NCI-H2107 treated with DMSO at 0.1 percent for 48 hours (cell line): ENCODE data around the gene DNAJC21.

Experiments
- DNase-seq: peaks from one replicate; lab custom pipeline; 2025; ENCODE audit not compliant: unreplicated experiment; lab: John Stamatoyannopoulos, UW

The DNAJC21 gene

DNA sequence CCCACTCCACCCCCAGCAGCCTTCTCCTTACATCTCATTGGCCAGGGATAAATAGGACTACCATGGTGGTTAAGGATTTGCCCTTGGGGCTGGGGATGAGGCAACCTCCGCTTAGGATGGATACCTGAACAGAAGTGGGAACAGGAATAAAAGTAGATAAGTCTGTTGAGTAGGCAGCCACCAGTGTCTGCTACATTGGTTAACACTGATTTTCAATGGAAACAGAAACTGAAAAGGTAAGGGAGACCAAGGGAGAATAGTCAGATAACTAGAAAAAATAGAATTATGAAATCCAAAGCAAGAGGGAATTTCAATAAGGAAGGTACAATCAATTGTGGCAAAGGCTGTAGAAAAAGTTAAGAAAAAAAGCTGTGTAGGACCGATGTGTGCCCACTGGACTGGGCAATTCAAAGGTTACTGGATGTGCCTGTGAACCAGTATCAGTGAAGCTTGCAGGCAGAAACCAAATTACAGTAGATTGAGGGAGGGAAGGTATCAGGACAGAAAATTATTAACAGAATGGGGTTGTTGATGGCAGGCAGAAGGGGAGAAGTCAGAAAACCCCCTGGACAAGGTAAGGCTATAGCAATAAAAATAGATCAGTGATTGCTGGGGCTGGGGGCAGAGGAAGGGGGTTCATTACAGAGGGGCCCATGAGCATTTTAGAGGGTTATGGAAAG lies 48.7 kb downstream of the DNAJC21 start:
- no peak for DNase-seq

DNA sequence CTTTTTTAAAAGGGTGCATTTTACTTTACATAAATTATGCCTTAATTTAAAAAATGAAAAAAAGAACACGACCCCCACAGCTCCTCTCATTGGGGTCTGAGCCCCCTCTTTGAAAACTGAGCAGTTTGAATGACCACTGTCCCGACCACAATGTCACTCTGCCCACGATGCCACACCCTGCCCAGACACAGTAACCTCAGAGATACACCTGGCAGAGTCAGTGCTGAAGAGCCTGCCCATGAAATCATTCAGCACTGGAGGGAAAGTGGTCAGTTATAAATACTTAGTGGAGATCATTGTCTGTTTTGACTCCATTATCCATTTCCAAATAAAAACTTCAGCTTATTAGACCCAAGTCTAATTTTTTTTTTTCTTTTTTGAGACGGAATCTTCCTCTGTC lies 49.3 kb downstream of the DNAJC21 start:
- no peak for DNase-seq

DNA sequence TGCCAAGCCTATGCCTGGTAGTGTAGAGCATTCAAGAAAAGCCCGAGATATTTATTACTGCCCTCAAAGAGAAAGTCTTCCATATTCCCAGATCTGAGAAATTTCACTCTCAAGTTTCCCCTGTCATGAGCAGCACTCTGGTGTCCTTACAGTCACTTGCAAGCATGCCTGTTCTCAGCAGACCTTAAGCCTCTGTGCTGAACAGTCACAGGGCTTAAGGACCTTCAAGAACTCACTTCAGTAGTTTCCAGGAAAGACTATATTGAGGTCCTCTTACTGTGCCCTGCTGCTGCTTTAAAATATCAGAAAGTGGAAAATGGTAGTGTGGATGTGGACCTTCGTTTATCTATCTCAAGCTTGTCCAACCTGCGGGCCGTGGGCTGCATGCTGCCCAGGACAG lies 53.5 kb downstream of the DNAJC21 start:
- no peak for DNase-seq

DNA sequence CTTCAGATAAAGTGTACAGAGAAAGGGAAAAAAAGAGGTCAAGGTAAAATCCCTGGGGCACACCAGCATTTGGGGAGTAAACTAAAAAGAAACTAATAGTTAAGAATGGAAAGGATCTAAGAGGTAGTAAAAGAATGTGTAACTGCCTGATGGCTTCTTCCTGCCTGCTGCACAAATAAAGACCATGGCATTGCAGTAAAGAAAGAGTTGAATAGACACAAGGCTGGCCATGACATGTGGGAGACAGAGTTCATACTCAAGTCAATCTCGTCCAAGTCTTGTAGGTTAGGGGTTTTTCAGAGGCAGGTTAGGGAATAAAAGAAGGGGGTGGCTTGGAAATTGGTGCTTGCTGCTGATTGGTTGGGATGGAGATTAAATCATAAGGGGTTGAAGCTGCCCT lies 57.6 kb downstream of the DNAJC21 start:
- DNase-seq, result no peak

DNA sequence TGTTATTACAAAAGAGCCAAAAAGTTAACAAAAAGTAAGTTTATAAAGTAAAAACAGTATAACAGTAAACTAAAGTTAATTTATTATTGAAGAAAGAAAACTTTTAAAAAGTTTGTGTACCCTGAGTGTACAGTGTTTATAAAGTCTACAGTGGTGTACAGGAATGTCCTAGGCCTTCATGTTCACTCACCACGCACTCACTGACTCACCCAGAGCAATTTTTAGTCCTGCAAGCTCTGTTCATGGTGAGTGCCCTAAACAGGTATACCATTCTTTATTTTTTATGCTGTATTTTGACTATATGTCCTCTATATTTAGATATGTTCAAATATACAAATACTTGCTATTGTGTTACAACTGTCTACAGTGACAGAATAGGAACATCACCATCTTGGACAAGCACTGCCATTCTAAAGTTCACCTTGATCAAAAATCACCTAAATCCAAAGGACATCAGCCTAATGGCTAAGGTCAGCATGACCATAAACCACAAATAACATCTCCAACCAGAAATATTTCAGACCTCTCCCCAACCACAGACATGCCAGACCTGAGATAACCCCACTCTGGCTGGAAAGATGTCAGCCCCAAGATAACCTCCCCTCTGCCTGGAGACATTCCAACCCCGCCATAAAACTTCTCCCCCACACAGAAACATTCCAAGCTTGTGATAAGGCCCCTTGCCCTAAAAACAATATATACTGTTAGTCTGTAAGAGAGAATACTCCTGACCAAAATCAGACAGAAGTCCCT lies 62.3 kb downstream of the DNAJC21 start:
- DNase-seq, result no peak

DNA sequence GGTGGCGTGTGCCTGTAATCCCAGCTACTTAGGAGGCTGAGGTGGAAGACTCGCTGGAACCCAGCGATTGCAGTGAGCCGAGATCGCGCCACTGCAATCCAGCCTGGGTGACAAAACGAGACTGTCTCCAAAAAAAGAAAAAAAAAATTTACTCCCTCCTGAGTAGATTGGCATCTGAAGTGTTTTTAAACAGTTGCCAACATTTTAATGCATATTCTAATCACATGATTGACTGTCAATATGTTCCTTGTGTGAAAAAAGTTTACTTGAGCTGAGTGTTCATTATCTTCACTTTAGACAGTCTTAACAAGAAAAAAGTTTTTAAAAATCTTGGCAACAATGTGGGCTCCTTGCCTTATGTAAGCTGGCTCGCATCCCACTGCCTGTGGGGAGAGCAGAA lies 64.6 kb downstream of the DNAJC21 start:
- DNase-seq, result no peak

DNA sequence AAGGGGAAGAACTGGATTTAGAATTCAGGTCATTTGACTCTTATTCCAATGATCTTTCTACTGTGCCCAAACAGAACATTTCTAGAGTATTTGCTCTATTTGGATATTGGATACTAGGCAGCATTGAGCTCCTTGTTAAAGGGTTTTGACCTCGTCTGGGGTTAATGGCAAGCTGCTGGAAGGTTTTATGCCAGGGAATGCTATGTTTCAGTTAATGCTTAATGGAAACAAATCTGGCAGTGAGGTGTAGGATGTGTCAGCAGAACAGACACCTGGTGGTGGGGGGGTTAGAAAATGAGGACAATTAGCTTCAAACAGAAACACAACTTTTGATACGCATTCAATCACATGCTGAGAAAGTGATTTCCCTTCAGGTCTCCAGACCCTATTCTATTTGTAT lies 66.9 kb downstream of the DNAJC21 start:
- no peak for DNase-seq

DNA sequence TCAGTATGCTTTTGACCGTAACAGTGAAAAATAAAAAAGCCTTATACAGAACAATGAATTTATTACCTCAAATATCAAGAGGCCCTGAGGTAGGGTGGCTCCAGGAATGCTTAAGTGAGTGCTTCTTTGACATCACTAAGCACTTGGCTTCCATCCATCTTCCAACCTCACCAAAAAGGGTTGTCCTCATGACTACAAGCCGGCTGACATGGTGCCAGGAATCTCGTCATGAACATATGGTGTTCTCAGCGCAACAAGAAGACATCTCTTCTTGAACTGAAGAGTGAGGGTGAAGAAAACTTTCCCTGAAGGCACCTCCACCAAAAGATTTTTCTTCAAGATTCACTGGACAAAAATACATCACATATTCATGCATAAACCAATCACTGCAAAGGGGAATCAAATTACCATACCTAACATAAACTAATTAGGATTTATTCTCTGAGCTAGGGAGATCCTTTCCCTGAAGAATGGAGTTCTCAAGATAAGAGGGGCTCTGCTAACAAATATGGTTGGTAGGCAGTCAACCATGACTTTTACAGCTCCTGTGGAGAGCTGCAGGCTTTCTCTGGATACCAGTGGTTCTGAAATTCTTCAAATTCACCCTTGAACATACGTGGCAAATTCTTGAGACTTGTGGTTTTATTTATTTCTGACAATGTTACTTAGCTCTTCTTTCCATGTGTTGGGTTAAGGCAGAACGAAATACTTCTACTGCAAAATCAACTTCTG lies 68.9 kb downstream of the DNAJC21 start:
- DNase-seq, result no peak

DNA sequence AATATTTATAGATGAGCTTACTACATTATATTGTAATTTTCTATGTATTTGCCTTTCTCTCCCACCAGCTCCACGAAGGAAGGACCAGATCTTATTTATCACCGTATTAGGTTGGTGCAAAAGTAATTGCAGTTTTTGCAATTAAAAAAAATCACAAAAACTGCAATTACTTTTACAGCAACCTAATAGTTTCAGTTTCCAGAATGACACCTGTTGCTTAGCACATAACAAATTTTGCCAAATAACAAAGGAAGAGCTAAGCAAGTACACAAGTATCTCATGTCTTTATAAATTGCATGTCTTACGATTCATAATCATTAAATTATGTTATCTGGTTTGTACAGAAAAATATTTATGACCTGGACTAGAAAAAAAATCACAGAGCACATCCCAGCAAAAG lies 72.5 kb downstream of the DNAJC21 start:
- DNase-seq, result no peak

DNA sequence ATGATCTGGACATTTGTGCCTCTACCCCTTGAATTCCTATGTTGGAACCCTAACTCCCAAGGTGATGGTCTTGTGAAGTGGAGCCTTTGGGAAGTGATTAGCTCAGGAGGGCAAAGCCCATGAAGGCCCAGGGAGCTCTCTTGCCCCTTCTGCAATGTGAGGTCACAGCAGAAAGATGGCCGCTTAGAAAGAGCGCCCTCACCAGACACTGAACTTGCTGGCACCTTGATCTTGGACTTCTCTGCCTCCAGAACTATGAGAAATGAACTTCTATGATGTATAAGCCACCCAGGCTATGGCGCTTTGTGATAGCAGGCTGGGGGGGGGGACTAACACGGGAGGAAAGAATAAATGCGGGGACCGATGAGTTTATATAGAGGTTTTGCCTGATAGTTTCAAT lies 73.1 kb downstream of the DNAJC21 start:
- DNase-seq, result no peak

DNA sequence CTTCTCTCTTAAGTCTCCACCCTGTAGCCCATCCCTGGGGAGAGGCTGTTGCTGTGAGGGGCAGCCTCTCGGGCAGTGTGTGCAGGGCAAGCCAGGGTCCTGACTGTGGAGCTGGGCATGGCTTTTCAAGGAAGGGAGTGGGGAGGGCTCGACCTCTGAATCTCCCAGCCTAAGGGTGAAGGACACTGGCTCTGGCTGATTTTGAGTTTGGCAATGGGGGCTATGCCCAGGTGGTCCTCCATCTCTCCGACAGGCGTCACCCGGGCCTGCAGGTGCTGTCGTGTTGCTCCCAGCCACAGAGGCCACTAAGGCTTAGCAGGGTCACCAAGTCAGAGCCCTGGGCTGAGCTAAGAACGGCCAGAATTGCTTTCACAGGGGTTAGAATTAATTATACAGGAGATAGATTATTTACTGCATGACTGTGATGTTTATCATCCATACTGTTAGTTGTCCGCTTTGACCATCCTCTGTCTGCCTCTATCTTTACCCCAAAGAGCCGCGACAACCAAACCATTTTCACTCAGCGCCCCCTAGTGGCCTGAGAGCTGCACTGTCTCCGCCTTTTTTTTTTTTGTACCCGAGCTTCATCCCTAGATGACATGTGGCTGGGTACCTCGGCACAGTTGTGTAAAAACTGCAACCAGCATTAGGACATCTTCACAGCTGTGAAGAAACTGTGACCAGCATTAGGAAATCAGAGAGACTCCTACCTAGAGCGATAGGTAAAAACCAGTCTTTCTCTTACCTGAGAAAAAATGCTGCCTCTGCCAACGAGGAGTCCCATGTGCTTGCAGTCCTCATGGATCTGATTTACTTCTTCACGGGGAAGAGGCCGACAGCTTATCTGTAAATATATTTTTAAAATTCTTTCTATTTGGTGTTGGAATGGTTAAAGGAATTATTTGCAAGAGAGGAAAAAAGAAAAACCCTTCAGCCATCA lies 73.9 kb downstream of the DNAJC21 start:
- peak; percentile 24 for DNase-seq

DNA sequence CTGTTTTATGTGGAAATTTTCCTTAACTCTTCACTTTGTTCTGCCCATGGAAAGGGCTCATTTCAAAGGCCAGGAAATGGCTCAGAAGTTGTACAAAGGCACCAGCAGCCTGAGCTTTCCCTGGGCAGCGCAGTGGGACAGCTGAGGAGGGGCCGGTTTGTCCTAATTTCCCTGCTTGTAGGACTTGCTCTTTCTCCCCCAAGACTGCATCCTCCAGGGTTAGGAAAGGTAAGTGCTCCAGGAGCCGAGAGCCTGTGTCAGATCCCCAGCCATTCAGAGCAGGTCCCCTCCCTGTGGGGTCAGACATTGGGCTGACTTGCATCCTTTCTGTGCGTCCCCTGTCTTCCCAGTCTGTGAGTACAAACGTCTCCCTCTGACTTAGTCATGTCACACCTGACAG lies 74.8 kb downstream of the DNAJC21 start:
- no peak for DNase-seq

DNA sequence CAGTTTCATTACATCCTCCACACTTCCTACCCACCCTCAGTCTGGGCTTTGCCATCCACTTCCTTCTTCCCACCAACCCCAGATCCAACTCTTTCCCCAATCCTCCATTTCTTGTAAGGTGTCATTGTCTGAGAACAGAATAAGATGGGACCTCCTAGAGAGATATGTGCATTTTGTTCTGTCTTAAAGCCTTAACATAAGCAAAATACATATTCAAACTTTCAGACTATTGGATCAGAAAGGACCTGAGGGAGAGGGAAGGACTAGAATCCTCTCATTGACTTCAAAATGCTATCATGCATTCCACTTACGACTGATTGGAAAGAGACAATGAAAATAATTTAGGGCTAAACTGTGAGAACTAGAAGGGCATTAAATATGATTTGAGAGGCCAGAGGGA lies 75.4 kb downstream of the DNAJC21 start:
- DNase-seq, result no peak
